HG03432 (cell line): ENCODE results near the gene CAGE1.
A peak's percentile ranks its signal among the peaks of the same experiment; 100 is the strongest.
"Not testable (repeated sequence)": the region's sequence is repeated elsewhere in the genome, so short reads cannot be mapped to it uniquely, and the experiment has no call there.

ENCODE experiments used
- ATAC-seq: cut with Tn5 transposase; IDR thresholded peaks from one replicate; pipeline ENCODE4 v1.9.1; 2021; ENCODE audit warnings: mild to moderate bottlenecking, moderate library complexity; ENCODE audit not compliant: unreplicated experiment

CAGE1 gene

GRCh38 chr6:7341271-7341670, 48.3 kb downstream of the CAGE1 start:
- ATAC-seq, result no peak

GRCh38 chr6:7339007-7339732, 50.4 kb downstream of the CAGE1 start:
- not testable (repeated sequence) for ATAC-seq

GRCh38 chr6:7338031-7338430, 51.5 kb downstream of the CAGE1 start:
- ATAC-seq, result no peak

DNA sequence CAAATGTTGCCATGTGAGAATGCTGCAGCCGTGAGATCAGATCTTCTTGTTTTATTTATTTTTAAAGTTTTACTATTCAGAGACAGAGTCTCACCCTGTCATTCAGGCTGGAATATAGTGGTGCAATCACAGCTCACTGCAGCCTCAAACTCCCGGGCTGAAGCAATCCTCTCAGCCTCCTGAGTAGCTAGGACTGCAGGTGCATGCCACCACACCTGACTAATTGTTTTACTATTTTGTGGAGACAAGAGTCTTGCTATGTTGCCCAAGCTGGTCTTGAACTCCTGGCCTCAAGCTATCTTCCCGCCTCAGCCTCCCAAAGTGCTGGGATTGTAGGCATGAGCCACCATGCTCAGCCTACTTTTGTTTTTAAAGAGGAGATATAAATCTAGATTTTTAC, 54.0 kb downstream of the CAGE1 start:
- ATAC-seq, result no peak

GRCh38 chr6:7334685-7335084, 54.9 kb downstream of the CAGE1 start:
- ATAC-seq, result no peak

- no peak for ATAC-seq
Measured at GRCh38 chr6:7332090-7332745, 57.3 kb downstream of the CAGE1 start.

GRCh38 chr6:7331452-7331851, 58.1 kb downstream of the CAGE1 start:
- ATAC-seq, result no peak

- ATAC-seq, result peak; percentile 47
Measured at GRCh38 chr6:7328243-7328642, 61.3 kb downstream of the CAGE1 start.

GRCh38 chr6:7325750-7326149, 63.8 kb downstream of the CAGE1 start:
- no peak for ATAC-seq

DNA sequence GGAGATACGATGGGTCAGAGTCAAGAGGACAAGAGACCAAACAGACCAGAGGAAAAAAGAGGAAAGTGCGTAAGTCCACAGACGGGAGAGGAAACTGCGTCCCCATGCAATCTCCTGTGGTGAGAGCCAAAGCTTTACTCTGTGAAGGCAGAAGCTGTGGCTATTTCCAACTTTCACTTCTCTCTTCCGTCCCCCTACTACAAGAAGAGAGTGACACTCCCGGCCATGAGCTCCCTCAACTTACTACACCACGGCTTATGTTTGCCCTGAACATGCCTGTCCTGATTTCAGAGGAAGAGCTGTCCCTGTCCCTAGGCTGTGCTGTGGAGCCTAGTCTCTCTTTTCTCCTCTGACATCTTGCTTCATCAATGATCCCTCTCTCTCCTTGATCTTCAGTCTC, 65.0 kb downstream of the CAGE1 start:
- peak; percentile 83 for ATAC-seq

DNA sequence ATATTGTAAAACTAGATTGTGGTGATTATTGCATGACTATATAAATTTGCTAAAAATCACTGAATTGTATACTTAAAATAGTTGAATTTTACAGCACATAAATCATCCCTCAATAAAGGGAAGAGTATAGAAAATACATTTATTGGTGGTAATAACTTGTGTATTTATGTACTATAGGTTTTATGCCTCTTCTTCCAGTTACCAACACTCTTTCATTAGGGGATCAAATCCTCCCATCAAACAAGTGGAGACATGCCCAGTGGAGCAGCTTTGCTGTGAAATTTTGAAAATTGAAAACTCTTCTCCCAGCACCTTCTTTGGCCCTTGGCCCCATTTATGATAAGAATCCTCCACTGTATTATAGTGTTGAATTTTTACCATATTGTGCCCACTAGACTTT, 66.5 kb downstream of the CAGE1 start:
- no peak for ATAC-seq

GRCh38 chr6:7321866-7322265, 67.7 kb downstream of the CAGE1 start:
- not testable (repeated sequence) for ATAC-seq

GRCh38 chr6:7319406-7319805, 70.1 kb downstream of the CAGE1 start:
- ATAC-seq, result not testable (repeated sequence)

DNA sequence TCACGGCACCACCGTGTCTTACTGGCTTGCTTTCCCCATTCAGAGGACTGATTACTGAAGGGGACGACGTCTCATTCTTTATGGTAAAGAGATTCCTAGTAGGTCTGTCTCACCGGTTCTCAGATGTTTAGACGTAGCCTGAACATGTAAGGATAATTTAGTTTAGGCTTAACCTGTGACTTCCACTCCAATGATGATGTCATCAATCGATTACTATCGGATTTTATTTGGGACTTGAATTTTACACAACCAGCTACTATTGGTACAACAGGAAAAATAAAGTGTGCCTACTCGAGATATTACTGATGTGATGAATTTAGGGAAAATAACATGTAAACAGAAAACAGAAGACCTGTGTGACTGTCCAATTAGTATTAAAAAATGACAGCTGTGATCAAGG, 72.0 kb downstream of the CAGE1 start:
- no peak for ATAC-seq

DNA sequence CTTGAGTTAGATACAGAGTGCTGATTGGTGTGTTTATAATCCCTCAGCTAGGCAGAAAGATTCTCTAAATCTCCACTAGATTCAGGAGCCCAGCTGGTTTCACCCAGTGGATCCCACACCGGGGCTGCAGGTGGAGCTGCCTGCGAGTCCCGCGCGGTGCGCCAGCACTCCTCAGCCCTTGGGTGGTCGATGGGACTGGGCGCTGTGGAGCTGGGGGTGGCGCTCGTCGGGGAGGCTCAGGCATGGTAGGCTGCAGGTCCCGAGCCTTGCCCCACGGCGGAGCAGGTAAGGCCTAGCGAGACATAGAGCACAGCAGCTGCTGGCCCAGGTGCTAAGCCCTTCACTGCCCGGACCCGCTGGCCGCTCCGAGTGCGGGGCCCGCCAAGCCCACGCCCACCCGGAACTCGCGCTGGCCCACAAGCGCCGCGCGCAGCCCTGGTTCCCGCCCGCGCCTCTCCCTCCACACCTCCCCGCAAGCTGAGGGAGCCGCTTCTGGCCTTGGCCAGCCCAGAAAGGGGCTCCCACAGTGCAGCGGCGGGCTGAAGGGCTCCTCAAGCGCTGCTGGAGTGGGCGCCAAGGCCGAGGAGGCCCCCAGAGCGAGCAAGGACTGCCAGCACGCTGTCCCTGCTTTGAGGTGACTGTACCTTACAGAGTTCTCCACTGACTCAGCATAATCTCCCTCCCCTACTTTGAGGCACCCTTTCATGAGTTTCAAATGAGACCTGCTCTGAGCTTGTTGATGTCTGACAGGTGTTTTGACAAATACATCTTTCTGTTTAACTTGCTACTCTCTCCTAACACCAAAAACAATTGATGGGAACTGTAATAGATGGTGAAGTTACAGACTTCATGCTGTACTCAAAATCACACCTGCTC, 72.6 kb downstream of the CAGE1 start:
- ATAC-seq, result no peak

DNA sequence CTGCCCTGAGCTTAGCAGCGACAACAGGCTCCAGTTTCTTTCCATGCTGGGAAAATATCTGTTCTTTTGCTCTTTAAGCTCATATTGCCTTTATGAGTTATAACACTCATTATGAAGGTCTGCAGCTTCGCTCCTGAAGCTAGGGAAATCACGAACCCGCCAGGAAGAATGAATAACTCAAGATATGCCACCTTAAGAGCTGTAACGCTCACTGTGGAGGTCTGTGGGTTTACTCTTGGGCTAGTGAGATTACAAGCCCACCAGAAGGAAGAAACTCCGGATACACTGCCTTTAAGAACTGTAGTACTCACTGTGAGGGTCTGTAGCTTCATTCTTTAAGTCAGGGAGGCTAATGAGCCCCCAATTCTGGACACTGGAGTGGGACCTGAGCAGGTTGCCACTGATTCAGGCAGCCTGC, 73.6 kb downstream of the CAGE1 start:
- ATAC-seq, result no peak

- not testable (repeated sequence) for ATAC-seq
Measured at GRCh38 chr6:7315087-7315947, 74.2 kb downstream of the CAGE1 start.

DNA sequence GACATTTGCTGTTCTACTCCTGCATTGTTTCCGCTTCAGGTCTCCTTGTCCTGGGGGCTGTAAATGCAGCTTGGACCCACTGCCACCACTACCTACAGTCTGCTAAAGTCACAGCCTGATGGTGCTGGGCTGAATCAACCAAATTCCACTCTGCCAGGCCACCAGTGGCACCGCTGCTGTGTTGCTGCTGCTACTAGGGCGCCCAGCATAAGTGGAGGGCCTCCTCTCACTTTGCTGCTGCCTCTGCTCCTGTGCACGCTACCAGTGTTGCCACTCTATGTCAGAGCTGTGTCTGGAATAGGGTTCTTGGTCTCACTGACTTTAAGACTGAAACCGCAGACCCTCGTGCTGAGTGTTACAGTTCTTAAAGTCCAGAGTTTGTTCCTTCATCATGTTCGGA, 75.1 kb downstream of the CAGE1 start:
- no peak for ATAC-seq

DNA sequence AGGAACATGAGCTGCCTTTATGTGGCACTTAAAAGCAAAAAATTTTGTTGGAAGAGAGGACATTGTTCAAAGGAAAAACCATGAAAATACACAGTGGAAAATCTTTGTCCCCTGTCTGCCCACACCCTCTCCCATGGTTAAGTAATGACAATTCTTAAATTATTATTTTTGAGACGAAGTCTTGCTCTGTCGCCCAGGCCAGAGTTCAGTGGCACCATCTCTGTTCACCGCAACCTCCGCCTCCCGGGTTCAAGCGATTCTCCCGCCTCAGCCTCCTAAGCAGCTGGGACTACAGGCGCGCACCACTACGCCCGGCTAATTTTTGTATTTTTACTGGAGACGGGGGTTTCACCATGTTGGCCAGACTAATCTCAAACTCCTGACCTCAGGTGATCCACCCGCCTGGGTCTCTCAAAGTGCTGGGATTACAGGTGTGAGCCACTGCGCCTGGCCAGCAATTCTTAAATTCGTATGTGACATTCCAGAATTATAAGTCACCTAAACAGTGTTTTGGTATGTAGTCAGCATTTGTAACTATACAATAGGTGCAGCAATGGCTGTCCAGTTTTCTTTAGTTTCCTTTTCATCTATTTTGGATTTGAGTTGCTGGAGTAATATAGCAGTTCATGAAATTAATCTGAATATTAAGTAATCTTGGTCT, 75.9 kb downstream of the CAGE1 start:
- no peak for ATAC-seq
